Thyroid gland (tissue), 4 donors: ENCODE results near the gene TMEM174. TPM values are rescaled to one million over a fixed set of nuclear protein-coding genes. Genes with fewer than 3 reads are reported as not detected.

Experiments
- DNase-seq, 2 donors: peaks; one replicate each; pipeline ENCODE4 v3.0.0-alpha.2; 2019
- H3K27ac ChIP-seq, 3 donors: fragments of 200-600 bp; sonication (generic); 1 replicate in 2 of 3; 2 replicates in 1 of 3; pipeline ENCODE4 v1.5.1; 2016 to 2019; ENCODE audit warnings: mild to moderate bottlenecking in 1 of 3, moderate library complexity in 1 of 3
- H3K27me3 ChIP-seq: fragments of 200-600 bp; sonication (generic); one replicate; pipeline ENCODE4 v1.5.1; 2019
- H3K36me3 ChIP-seq, 2 donors: fragments of 200-600 bp; sonication (generic); one replicate each; pipeline ENCODE4 v1.5.1; 2016 to 2019
- H3K4me1 ChIP-seq, 2 donors: fragments of 200-600 bp; sonication (generic); one replicate each; pipeline ENCODE4 v1.5.1; 2017 to 2019
- H3K4me3 ChIP-seq, 3 donors: fragments of 200-600 bp; sonication (generic); replicated peaks in 1 of 3; 1 replicate in 2 of 3; 2 replicates in 1 of 3; pipeline ENCODE4 v1.5.1; 2016; ENCODE audit warnings: mild to moderate bottlenecking in 1 of 3
- H3K9me3 ChIP-seq: fragments of 200-600 bp; sonication (generic); one replicate; pipeline ENCODE4 v1.5.1; 2017
- POLR2A ChIP-seq, 2 donors: fragments of 450-650 bp; IDR thresholded peaks; one replicate each; pipeline ENCODE4 v1.6.1; 2017; ENCODE audit warnings: antibody characterized with exemption in 2 of 2, mild to moderate bottlenecking in 2 of 2, moderate library complexity in 1 of 2
- WGBS, 2 donors: methylation state at CpG; one replicate each; pipeline ENCODE4 v1.1.5; 2017; 5-methylcytosine and 5-hydroxymethylcytosine counted together
- intact Hi-C: fragments of 100-400 bp; cut with DNase I; formaldehyde crosslinking; loops from one replicate; pipeline ENCODE4 v1.15.1; 2023
- total RNA-seq, 4 donors: library from RNA; depleted of rRNA; stranded (reverse); fragments of >200 nt; gene quantifications; one replicate each; pipeline ENCODE4 v1.2.3, GENCODE V29; 2016
- TF ChIP-seq, protein P1 (sequence below), 6 experiments: fragments of 200-600 bp in 3 of 6; fragments of 450-650 bp in 3 of 6; sonication (generic) in 3 of 6; IDR thresholded peaks; one replicate each; pipeline ENCODE4 v1.5.1; 2016 to 2019; ENCODE audit warnings: antibody characterized with exemption in 6 of 6, mild to moderate bottlenecking in 2 of 6, inconsistent platforms in 1 of 6, moderate library complexity in 1 of 6

Gene TMEM174
- total RNA-seq, 4 donors from 2014 or later: 0.22 to 1.5 (median 0.38) TPM; not detected in 1

DNA sequence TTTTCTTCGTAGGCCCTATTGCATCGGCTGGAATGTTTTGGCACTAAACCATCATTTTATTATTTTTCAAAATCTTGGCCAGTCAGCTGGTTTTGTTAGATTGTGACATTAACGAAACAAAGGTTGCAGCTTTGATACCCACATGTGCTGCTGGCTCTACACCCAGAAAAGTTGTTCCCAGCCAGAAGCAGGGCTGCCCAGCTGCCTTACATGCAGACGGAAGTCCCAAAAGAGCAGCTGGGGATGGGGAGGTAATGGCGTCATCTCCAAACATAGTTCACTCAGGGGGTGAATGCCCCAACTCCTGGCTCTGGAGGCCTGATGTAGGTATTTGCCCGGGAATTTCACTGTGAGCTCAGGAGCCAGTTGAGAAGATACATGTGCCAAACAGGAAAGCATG, 29.3 kb upstream of the TMEM174 start:
- Histone ChIP-seq H3K4me3 (no peak overlapping the region), H3K9me3 (no peaks in the 10 kb centered on the region), H3K27ac (no peak overlapping the region), H3K36me3 (no peaks in the 10 kb centered on the region), H3K4me1 (no peaks in the 10 kb centered on the region), H3K27me3 (no peaks in the 10 kb centered on the region)
- TF ChIP-seq, protein P1, sequence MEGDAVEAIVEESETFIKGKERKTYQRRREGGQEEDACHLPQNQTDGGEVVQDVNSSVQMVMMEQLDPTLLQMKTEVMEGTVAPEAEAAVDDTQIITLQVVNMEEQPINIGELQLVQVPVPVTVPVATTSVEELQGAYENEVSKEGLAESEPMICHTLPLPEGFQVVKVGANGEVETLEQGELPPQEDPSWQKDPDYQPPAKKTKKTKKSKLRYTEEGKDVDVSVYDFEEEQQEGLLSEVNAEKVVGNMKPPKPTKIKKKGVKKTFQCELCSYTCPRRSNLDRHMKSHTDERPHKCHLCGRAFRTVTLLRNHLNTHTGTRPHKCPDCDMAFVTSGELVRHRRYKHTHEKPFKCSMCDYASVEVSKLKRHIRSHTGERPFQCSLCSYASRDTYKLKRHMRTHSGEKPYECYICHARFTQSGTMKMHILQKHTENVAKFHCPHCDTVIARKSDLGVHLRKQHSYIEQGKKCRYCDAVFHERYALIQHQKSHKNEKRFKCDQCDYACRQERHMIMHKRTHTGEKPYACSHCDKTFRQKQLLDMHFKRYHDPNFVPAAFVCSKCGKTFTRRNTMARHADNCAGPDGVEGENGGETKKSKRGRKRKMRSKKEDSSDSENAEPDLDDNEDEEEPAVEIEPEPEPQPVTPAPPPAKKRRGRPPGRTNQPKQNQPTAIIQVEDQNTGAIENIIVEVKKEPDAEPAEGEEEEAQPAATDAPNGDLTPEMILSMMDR (IDR thresholded peaks at IDR 0.05): no peak
- intact Hi-C loops: no loop called here
- WGBS, 2 donors: 82 to 87% methylated on average over 6 of the region's 6 CpGs
- DNase-seq: no peak

DNA sequence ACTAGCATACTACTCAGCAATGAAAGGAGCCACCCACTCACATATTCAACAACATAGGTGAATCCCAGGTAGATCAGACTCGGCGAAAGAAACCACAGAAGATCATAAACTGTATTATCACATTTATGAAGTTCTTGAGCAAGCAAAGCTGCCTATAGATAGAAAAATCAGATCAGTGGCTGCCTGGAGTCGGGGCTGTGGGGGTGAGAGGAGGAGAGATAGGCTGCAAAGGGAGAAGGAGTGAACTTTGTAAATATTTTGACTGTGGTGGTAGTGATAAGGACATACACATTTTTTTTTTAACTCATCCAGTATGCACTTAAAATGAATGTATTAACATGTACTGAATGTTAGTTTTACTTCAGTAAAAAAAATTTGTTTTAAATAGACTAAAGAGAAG, 23.5 kb upstream of the TMEM174 start:
- TF ChIP-seq POLR2A (IDR thresholded peaks at IDR 0.05): no peak
- TF ChIP-seq, protein P1 (IDR thresholded peaks at IDR 0.05): no peak
- H3K4me3 ChIP-seq: no peak overlapping the region
- WGBS, 2 donors: 60 to 61% methylated on average over 3 of the region's 3 CpGs

DNA sequence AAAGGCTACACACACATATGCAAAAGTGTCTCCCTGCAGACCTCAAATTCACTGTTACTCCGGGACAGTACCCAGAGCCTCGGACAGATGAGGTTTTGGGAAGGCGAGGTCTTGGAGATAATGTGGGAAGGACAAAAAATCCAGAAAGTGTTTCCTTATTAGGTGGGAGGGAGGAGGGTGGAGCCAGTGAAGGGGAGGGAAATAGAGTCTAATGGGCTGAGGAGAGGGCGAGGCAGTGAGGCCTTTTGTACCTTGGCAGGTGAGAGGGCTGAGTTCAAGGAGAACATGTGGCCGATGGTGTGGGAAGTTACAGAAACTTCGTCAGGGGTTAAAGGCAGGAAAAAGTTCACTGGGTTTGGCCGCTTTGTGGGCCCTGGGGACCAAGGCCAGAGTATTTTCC, 22.1 kb upstream of the TMEM174 start:
- TF ChIP-seq POLR2A (IDR thresholded peaks at IDR 0.05): no peak
- TF ChIP-seq, protein P1 (IDR thresholded peaks at IDR 0.05): no peak
- Histone ChIP-seq H3K27me3 (no peaks in the 10 kb centered on the region), H3K4me1 (peaks cover 0 to 10% of the 10 kb centered on the region in 2 donors), H3K9me3 (no peaks in the 10 kb centered on the region), H3K4me3 (no peak overlapping the region), H3K27ac (no peak overlapping the region), H3K36me3 (no peaks in the 10 kb centered on the region)
- intact Hi-C loops: no loop called here
- no peak for DNase-seq
- 80 to 86% methylated on average over 7 of the region's 7 CpGs for WGBS, 2 donors

More for the DNA sequence above, 23.5 kb upstream of the TMEM174 start:
- H3K27me3 ChIP-seq: no peaks in the 10 kb centered on the region
- H3K9me3 ChIP-seq: no peaks in the 10 kb centered on the region
- DNase-seq: no peak
- intact Hi-C loops: no loop called here
- H3K27ac ChIP-seq: no peak overlapping the region
- H3K4me1 ChIP-seq: peaks cover 0 to 10% of the 10 kb centered on the region in 2 donors
- no peaks in the 10 kb centered on the region for H3K36me3 ChIP-seq

DNA sequence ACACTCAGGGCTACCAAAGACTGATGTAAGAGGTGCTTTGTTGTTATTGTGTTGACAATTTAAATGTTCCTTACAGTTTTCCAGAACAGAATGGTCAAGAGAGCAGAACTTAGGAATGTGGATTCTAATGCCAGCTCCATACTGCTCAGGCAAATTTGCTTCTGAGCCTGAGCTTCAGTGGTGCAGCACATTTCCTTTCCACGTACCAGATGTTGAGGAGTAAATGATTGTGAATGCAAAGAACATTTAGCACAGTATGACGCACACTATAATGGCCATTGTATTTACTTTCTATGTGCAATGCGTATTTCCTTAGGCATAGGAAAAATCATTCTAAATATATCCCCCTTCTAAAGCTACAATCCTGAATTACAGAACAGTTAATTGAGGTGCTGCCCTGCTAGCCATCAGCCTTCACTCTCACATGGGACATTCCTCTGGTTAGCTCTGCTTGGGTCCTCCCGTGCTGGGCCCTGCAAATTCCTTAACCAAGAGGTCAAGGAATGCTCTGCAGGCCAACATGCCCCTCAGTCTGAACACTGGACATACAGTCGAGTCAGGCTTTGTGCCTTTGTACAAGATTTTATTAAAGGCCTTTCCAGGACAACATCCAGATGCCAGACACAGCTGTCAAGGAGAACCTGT, 21.1 kb upstream of the TMEM174 start:
- Histone ChIP-seq H3K4me1 (peaks cover 8 to 20% of the 10 kb centered on the region in 2 donors), H3K9me3 (no peaks in the 10 kb centered on the region), H3K27me3 (no peaks in the 10 kb centered on the region), H3K4me3 (no peak overlapping the region), H3K36me3 (no peaks in the 10 kb centered on the region), H3K27ac (no peak overlapping the region)
- intact Hi-C loops: no loop called here
- DNase-seq: no peak
- WGBS, 2 donors: 65 to 74% methylated on average over 5 of the region's 5 CpGs
- TF ChIP-seq, protein P1 (IDR thresholded peaks at IDR 0.05): no peak
- TF ChIP-seq POLR2A (IDR thresholded peaks at IDR 0.05): no peak

DNA sequence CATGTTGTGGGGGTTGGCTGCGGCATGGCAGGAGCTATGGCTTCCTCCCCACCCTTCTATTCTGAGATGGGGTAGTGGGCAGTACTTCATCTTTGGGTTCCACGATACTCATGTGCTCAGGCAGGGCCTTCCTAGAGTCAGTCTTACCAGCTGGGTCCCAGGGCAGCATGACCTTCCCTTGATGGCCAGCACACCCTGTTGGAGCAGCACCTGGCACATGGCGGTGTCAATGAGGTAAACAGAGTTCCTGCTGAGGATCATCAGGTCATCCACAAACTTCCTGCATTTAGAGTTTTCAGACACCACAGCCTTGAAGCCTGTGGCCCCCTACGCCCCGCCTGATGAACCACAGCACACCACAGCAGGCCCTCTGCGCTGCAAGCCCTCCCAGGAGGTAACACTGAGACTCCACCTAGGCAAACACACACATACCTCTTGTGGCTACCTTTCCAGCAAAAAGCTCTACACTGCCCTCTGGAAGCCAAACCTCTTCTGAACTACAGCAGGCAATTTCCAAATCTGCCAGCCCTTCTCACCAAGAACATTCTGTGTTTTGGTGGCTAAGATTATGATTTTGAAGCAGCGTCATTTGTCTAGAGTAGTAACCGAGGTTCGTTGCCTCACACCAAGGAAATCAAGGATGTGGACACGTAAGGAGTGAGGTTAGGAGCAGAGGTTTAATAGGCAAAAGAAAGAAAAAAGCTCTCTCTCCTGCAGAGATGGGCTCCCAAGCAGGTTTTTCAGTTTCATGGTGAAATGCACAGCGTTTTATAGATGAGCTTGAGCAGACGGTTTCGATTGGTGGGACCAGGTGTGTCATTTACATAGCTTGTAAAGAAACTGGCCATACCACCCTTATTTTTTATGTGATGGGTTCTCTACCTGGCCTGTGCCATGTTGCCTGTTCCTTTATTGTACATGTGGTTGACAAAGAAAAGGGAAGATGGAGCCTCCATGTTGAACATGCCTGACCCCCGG, 20.3 kb upstream of the TMEM174 start:
- intact Hi-C loops: no loop called here
- Histone ChIP-seq H3K9me3 (no peaks in the 10 kb centered on the region), H3K4me3 (no peak overlapping the region), H3K27me3 (no peaks in the 10 kb centered on the region), H3K27ac (no peak overlapping the region), H3K36me3 (no peaks in the 10 kb centered on the region), H3K4me1 (peaks cover 12 to 28% of the 10 kb centered on the region in 2 donors)
- no peak for TF ChIP-seq POLR2A (IDR thresholded peaks at IDR 0.05)
- TF ChIP-seq, protein P1 (IDR thresholded peaks at IDR 0.05): peak in 1 of 6 experiments; percentile 9
- WGBS, 2 donors: 82% methylated on average over 13 to 14 of the region's 14 CpGs
- DNase-seq: no peak
